Neural cell (in vitro differentiated cells): ENCODE measurements around the gene RNF26. TPM values are rescaled to one million over a fixed set of nuclear protein-coding genes. Genes with fewer than 3 reads are reported as not detected.

Source experiments
- H2AFZ ChIP-seq: fragments of 200-600, 300-800 bp; sonication (generic), shearing (Covaris generic); 2 replicates; pipeline ENCODE4 v1.6.0; 2014; ENCODE audit warnings: low read depth, mild to moderate bottlenecking, antibody characterized with exemption, low read length, moderate library complexity
- H3F3A ChIP-seq: fragments of 200-600 bp; shearing (Covaris generic); 2 replicates; pipeline ENCODE4 v1.6.1; 2016; ENCODE audit warnings: mild to moderate bottlenecking, moderate library complexity, mixed read lengths, antibody characterized with exemption, low read length; ENCODE audit not compliant: insufficient read depth, poor library complexity, severe bottlenecking
- H3K27ac ChIP-seq: fragments of 200-600, 300-800 bp; sonication (generic), shearing (Covaris generic); 2 replicates; pipeline ENCODE4 v1.5.1; 2014; ENCODE audit warnings: mild to moderate bottlenecking, low read length, moderate library complexity
- H3K27me3 ChIP-seq: fragments of 300-800, 200-600 bp; sonication (generic), shearing (Covaris generic); 2 replicates; pipeline ENCODE4 v1.6.0; 2014; ENCODE audit warnings: mild to moderate bottlenecking, low read depth, low read length, moderate library complexity; ENCODE audit not compliant: insufficient read depth
- H3K36me3 ChIP-seq: fragments of 300-800, 200-600 bp; sonication (generic), shearing (Covaris generic); 2 replicates; pipeline ENCODE4 v1.5.1; 2014; ENCODE audit warnings: mild to moderate bottlenecking, antibody characterized with exemption, low read length, moderate library complexity; ENCODE audit not compliant: insufficient read depth
- H3K4me2 ChIP-seq: fragments of 300-800, 200-600 bp; sonication (generic), shearing (Covaris generic); 2 replicates; pipeline ENCODE4 v1.6.0; 2014; ENCODE audit warnings: mild to moderate bottlenecking, low read length
- H3K4me3 ChIP-seq: fragments of 300-800, 200-600 bp; sonication (generic), shearing (Covaris generic); 2 replicates; pipeline ENCODE4 v1.5.1; 2014; ENCODE audit warnings: mild to moderate bottlenecking, low read length, moderate library complexity
- H3K79me2 ChIP-seq: fragments of 200-600 bp; shearing (Covaris generic); replicated peaks from 2 replicates; pipeline ENCODE4 v1.6.0; 2014; ENCODE audit warnings: mild to moderate bottlenecking, low read length, moderate library complexity; ENCODE audit not compliant: insufficient read depth
- H3K9ac ChIP-seq: fragments of 300-800, 200-600 bp; sonication (generic), shearing (Covaris generic); 2 replicates; pipeline ENCODE4 v1.6.1; 2016; ENCODE audit warnings: mild to moderate bottlenecking, low read length, mixed read lengths
- H3K9me2 ChIP-seq: fragments of 200-600 bp; shearing (Covaris generic); 2 replicates; pipeline ENCODE4 v1.6.1; 2016; ENCODE audit warnings: mild to moderate bottlenecking, low read length, mixed read lengths; ENCODE audit not compliant: insufficient read depth
- H3K9me3 ChIP-seq: fragments of 200-600, 300-800 bp; sonication (generic), shearing (Covaris generic); 2 replicates; pipeline ENCODE4 v1.6.1; 2016; ENCODE audit warnings: mild to moderate bottlenecking, mixed run types, low read length, moderate library complexity, mixed read lengths
- H4K20me1 ChIP-seq: fragments of 200-600 bp; shearing (Covaris generic); 2 replicates; pipeline ENCODE4 v1.6.1; 2016; ENCODE audit warnings: mild to moderate bottlenecking, mixed run types; ENCODE audit not compliant: insufficient read depth
- CTCF ChIP-seq: fragments of 450-650 bp; IDR thresholded peaks from 2 replicates; pipeline ENCODE4 v1.5.1; 2014; ENCODE audit warnings: antibody characterized with exemption, mild to moderate bottlenecking, moderate library complexity; ENCODE audit not compliant: poor library complexity, severe bottlenecking
- EP300 ChIP-seq: fragments of 450-650 bp; conservative IDR thresholded peaks from 2 replicates; pipeline ENCODE4 v1.6.1; 2014; ENCODE audit warnings: antibody characterized with exemption, mild to moderate bottlenecking, moderate library complexity; ENCODE audit not compliant: poor library complexity, severe bottlenecking
- EZH2 ChIP-seq: fragments of 200-600, 300-800 bp; shearing (Covaris generic), sonication (generic); IDR thresholded peaks from 2 replicates; pipeline ENCODE4 v1.6.1; 2014; ENCODE audit warnings: antibody characterized with exemption, low read length, borderline replicate concordance, mild to moderate bottlenecking; ENCODE audit not compliant: insufficient read depth, poor library complexity, severe bottlenecking
- POLR2AphosphoS5 ChIP-seq: IDR thresholded peaks from 2 replicates; pipeline ENCODE4 v1.6.1; 2012
- RAD21 ChIP-seq: fragments of 450-650 bp; conservative IDR thresholded peaks from 2 replicates; pipeline ENCODE4 v1.6.1; 2014; ENCODE audit warnings: antibody characterized with exemption, mild to moderate bottlenecking, moderate library complexity
- SMC3 ChIP-seq: fragments of 450-650 bp; conservative IDR thresholded peaks from 2 replicates; pipeline ENCODE4 v1.6.1; 2014; ENCODE audit warnings: antibody characterized with exemption, mild to moderate bottlenecking, moderate library complexity; ENCODE audit not compliant: poor library complexity
- TAF1 ChIP-seq: IDR thresholded peaks from 2 replicates; pipeline ENCODE4 v1.6.1; 2012; ENCODE audit warnings: low read depth
- polyA plus RNA-seq: library from polyadenylated mRNA; depleted of rRNA; stranded (reverse); fragments of >200 nt; gene quantifications from 2 replicates; pipeline ENCODE4 v1.2.3, GENCODE V29; 2014

The RNF26 gene
- polyA plus RNA-seq, 1 donor from 2014 or later: 2.6 TPM

GRCh38 chr11:119330237-119330636 is 4.1 kb upstream of the RNF26 start:
- Histone ChIP-seq H3F3A (no peaks in the 10 kb centered on the region), H3K27me3 (no peaks in the 10 kb centered on the region), H3K36me3 (no peaks in the 10 kb centered on the region), H3K4me3 (no peak overlapping the region), H3K4me2 (no peak overlapping the region), H3K9ac (no peak overlapping the region), H2AFZ (no peak overlapping the region), H3K9me3 (no peaks in the 10 kb centered on the region), H3K79me2 (peaks cover 6% of the 10 kb centered on the region), H4K20me1 (no peaks in the 10 kb centered on the region), H3K9me2 (no peaks in the 10 kb centered on the region), H3K27ac (no peak overlapping the region)
- TF ChIP-seq EP300 (no peak), EZH2 (no peak), SMC3 (no peak), RAD21 (no peak)

DNA sequence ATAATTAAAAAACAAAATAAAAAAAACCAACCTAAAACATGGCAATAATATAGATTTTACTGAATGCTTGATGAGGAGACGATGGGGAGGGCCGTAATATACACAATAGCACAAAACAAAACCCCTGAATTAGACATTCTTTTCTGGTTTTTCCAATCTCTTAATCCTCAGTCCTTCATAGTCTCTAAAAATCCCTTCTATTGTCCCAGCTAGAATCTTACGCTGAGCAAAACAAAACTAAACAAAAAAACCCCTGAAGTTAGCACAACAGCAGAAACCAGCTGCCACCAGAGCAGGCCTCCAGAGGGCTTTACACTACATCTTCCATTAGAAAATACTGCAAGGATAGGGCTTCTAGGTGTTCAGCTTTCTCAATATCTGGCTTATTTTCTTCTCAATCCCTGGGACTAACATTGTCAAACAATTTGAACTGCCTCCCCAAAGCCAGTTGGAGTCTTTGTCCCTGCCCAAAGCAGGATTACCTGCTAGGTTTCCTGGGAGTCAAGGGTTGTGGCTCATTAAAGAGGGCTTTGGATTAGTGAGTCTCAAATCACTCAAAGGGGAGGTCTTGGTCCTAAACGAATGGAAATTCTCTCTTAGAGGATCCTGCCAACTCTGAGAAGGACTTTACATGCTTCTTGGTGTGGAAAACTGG is 2.1 kb upstream of the RNF26 start:
- Histone ChIP-seq H3K4me2 (no peak overlapping the region), H3K9me2 (no peaks in the 10 kb centered on the region), H3K36me3 (no peaks in the 10 kb centered on the region), H3K27ac (no peak overlapping the region), H3F3A (no peaks in the 10 kb centered on the region), H4K20me1 (no peaks in the 10 kb centered on the region), H3K4me3 (no peak overlapping the region), H3K27me3 (no peaks in the 10 kb centered on the region), H3K9ac (no peak overlapping the region), H2AFZ (no peak overlapping the region), H3K9me3 (no peaks in the 10 kb centered on the region), H3K79me2 (peaks cover 6% of the 10 kb centered on the region)
- no peak for TF ChIP-seq POLR2AphosphoS5
- TF ChIP-seq TAF1: no peak
- no peak for TF ChIP-seq EP300
- TF ChIP-seq SMC3: no peak
- TF ChIP-seq CTCF: no peak

- H3K36me3 ChIP-seq: no peaks in the 10 kb centered on the region
- H3K9me2 ChIP-seq: no peaks in the 10 kb centered on the region
- no peaks in the 10 kb centered on the region for H3F3A ChIP-seq
- peak overlapping the region; percentile 84 for H3K4me2 ChIP-seq
- H3K4me3 ChIP-seq: peak overlapping the region; percentile 86
- H3K27ac ChIP-seq: peak overlapping the region; percentile 60
- H3K79me2 ChIP-seq: peaks cover 6% of the 10 kb centered on the region
- no peak for TF ChIP-seq EZH2
- no peaks in the 10 kb centered on the region for H3K9me3 ChIP-seq
- no peaks in the 10 kb centered on the region for H4K20me1 ChIP-seq
- peak overlapping the region; percentile 79 for H3K9ac ChIP-seq
- H2AFZ ChIP-seq: no peak overlapping the region
- H3K27me3 ChIP-seq: peaks cover 16% of the 10 kb centered on the region
Measured at GRCh38 chr11:119335091-119335654, 846 bp downstream of the RNF26 start.
